Neural cell (in vitro differentiated cells): ENCODE measurements around the gene MARVELD1. TPM values are rescaled to one million over a fixed set of nuclear protein-coding genes. Genes with fewer than 3 reads are reported as not detected.

Source experiments
- H2AFZ ChIP-seq: fragments of 200-600, 300-800 bp; sonication (generic), shearing (Covaris generic); 2 replicates; pipeline ENCODE4 v1.6.0; 2014; ENCODE audit warnings: low read depth, mild to moderate bottlenecking, antibody characterized with exemption, low read length, moderate library complexity
- H3F3A ChIP-seq: fragments of 200-600 bp; shearing (Covaris generic); 2 replicates; pipeline ENCODE4 v1.6.1; 2016; ENCODE audit warnings: mild to moderate bottlenecking, moderate library complexity, mixed read lengths, antibody characterized with exemption, low read length; ENCODE audit not compliant: insufficient read depth, poor library complexity, severe bottlenecking
- H3K27ac ChIP-seq: fragments of 200-600, 300-800 bp; sonication (generic), shearing (Covaris generic); 2 replicates; pipeline ENCODE4 v1.5.1; 2014; ENCODE audit warnings: mild to moderate bottlenecking, low read length, moderate library complexity
- H3K27me3 ChIP-seq: fragments of 300-800, 200-600 bp; sonication (generic), shearing (Covaris generic); 2 replicates; pipeline ENCODE4 v1.6.0; 2014; ENCODE audit warnings: mild to moderate bottlenecking, low read depth, low read length, moderate library complexity; ENCODE audit not compliant: insufficient read depth
- H3K36me3 ChIP-seq: fragments of 300-800, 200-600 bp; sonication (generic), shearing (Covaris generic); 2 replicates; pipeline ENCODE4 v1.5.1; 2014; ENCODE audit warnings: mild to moderate bottlenecking, antibody characterized with exemption, low read length, moderate library complexity; ENCODE audit not compliant: insufficient read depth
- H3K4me2 ChIP-seq: fragments of 300-800, 200-600 bp; sonication (generic), shearing (Covaris generic); 2 replicates; pipeline ENCODE4 v1.6.0; 2014; ENCODE audit warnings: mild to moderate bottlenecking, low read length
- H3K4me3 ChIP-seq: fragments of 300-800, 200-600 bp; sonication (generic), shearing (Covaris generic); 2 replicates; pipeline ENCODE4 v1.5.1; 2014; ENCODE audit warnings: mild to moderate bottlenecking, low read length, moderate library complexity
- H3K79me2 ChIP-seq: fragments of 200-600 bp; shearing (Covaris generic); replicated peaks from 2 replicates; pipeline ENCODE4 v1.6.0; 2014; ENCODE audit warnings: mild to moderate bottlenecking, low read length, moderate library complexity; ENCODE audit not compliant: insufficient read depth
- H3K9ac ChIP-seq: fragments of 300-800, 200-600 bp; sonication (generic), shearing (Covaris generic); 2 replicates; pipeline ENCODE4 v1.6.1; 2016; ENCODE audit warnings: mild to moderate bottlenecking, low read length, mixed read lengths
- H3K9me2 ChIP-seq: fragments of 200-600 bp; shearing (Covaris generic); 2 replicates; pipeline ENCODE4 v1.6.1; 2016; ENCODE audit warnings: mild to moderate bottlenecking, low read length, mixed read lengths; ENCODE audit not compliant: insufficient read depth
- H3K9me3 ChIP-seq: fragments of 200-600, 300-800 bp; sonication (generic), shearing (Covaris generic); 2 replicates; pipeline ENCODE4 v1.6.1; 2016; ENCODE audit warnings: mild to moderate bottlenecking, mixed run types, low read length, moderate library complexity, mixed read lengths
- H4K20me1 ChIP-seq: fragments of 200-600 bp; shearing (Covaris generic); 2 replicates; pipeline ENCODE4 v1.6.1; 2016; ENCODE audit warnings: mild to moderate bottlenecking, mixed run types; ENCODE audit not compliant: insufficient read depth
- CTCF ChIP-seq: fragments of 450-650 bp; IDR thresholded peaks from 2 replicates; pipeline ENCODE4 v1.5.1; 2014; ENCODE audit warnings: antibody characterized with exemption, mild to moderate bottlenecking, moderate library complexity; ENCODE audit not compliant: poor library complexity, severe bottlenecking
- EP300 ChIP-seq: fragments of 450-650 bp; conservative IDR thresholded peaks from 2 replicates; pipeline ENCODE4 v1.6.1; 2014; ENCODE audit warnings: antibody characterized with exemption, mild to moderate bottlenecking, moderate library complexity; ENCODE audit not compliant: poor library complexity, severe bottlenecking
- EZH2 ChIP-seq: fragments of 200-600, 300-800 bp; shearing (Covaris generic), sonication (generic); IDR thresholded peaks from 2 replicates; pipeline ENCODE4 v1.6.1; 2014; ENCODE audit warnings: antibody characterized with exemption, low read length, borderline replicate concordance, mild to moderate bottlenecking; ENCODE audit not compliant: insufficient read depth, poor library complexity, severe bottlenecking
- MXI1 ChIP-seq: fragments of 450-650 bp; conservative IDR thresholded peaks from 2 replicates; pipeline ENCODE4 v1.6.1; 2014; ENCODE audit warnings: antibody characterized with exemption, mild to moderate bottlenecking; ENCODE audit not compliant: poor library complexity, severe bottlenecking
- POLR2AphosphoS5 ChIP-seq: IDR thresholded peaks from 2 replicates; pipeline ENCODE4 v1.6.1; 2012
- RAD21 ChIP-seq: fragments of 450-650 bp; conservative IDR thresholded peaks from 2 replicates; pipeline ENCODE4 v1.6.1; 2014; ENCODE audit warnings: antibody characterized with exemption, mild to moderate bottlenecking, moderate library complexity
- REST ChIP-seq: IDR thresholded peaks from 2 replicates; pipeline ENCODE4 v1.6.1; 2012; ENCODE audit warnings: borderline replicate concordance
- SMC3 ChIP-seq: fragments of 450-650 bp; conservative IDR thresholded peaks from 2 replicates; pipeline ENCODE4 v1.6.1; 2014; ENCODE audit warnings: antibody characterized with exemption, mild to moderate bottlenecking, moderate library complexity; ENCODE audit not compliant: poor library complexity
- TAF1 ChIP-seq: IDR thresholded peaks from 2 replicates; pipeline ENCODE4 v1.6.1; 2012; ENCODE audit warnings: low read depth
- polyA plus RNA-seq: library from polyadenylated mRNA; depleted of rRNA; stranded (reverse); fragments of >200 nt; gene quantifications from 2 replicates; pipeline ENCODE4 v1.2.3, GENCODE V29; 2014

MARVELD1 gene
- polyA plus RNA-seq, 1 donor from 2014 or later = 2.3 TPM

GRCh38 chr10:97765201-97765600 is 51.7 kb downstream of the MARVELD1 start:
- no peak overlapping the region for H3K4me2 ChIP-seq
- TF ChIP-seq RAD21 (no peak), MXI1 (no peak), POLR2AphosphoS5 (no peak), EZH2 (no peak), EP300 (no peak), TAF1 (no peak), CTCF (no peak), SMC3 (no peak), REST (no peak)
- H4K20me1 ChIP-seq = no peaks in the 10 kb centered on the region
- no peak overlapping the region for H2AFZ ChIP-seq
- H3K4me3 ChIP-seq = no peak overlapping the region
- peaks cover 16% of the 10 kb centered on the region for H3K27me3 ChIP-seq
- H3K9me2 ChIP-seq = no peaks in the 10 kb centered on the region
- no peaks in the 10 kb centered on the region for H3K36me3 ChIP-seq
- no peaks in the 10 kb centered on the region for H3F3A ChIP-seq
- no peaks in the 10 kb centered on the region for H3K79me2 ChIP-seq
- no peaks in the 10 kb centered on the region for H3K9me3 ChIP-seq
- no peak overlapping the region for H3K9ac ChIP-seq
- no peak overlapping the region for H3K27ac ChIP-seq

GRCh38 chr10:97766106-97766810 is 52.7 kb downstream of the MARVELD1 start:
- no peak overlapping the region for H3K4me2 ChIP-seq
- no peaks in the 10 kb centered on the region for H3F3A ChIP-seq
- no peaks in the 10 kb centered on the region for H3K9me3 ChIP-seq
- H3K9ac ChIP-seq = no peak overlapping the region
- H3K4me3 ChIP-seq = no peak overlapping the region
- no peak overlapping the region for H2AFZ ChIP-seq
- no peak for TF ChIP-seq MXI1
- TF ChIP-seq EZH2 = no peak
- TF ChIP-seq REST = no peak
- no peak for TF ChIP-seq RAD21
- TF ChIP-seq SMC3 = no peak
- no peak for TF ChIP-seq CTCF
- no peak for TF ChIP-seq TAF1
- TF ChIP-seq POLR2AphosphoS5 = no peak
- TF ChIP-seq EP300 = no peak
- H3K79me2 ChIP-seq = no peaks in the 10 kb centered on the region
- no peak overlapping the region for H3K27ac ChIP-seq
- peaks cover 26% of the 10 kb centered on the region for H3K27me3 ChIP-seq
- H3K36me3 ChIP-seq = no peaks in the 10 kb centered on the region
- H4K20me1 ChIP-seq = no peaks in the 10 kb centered on the region
- H3K9me2 ChIP-seq = no peaks in the 10 kb centered on the region
